ENCODE measurements around the gene MLLT6. TPM values are rescaled to one million over a fixed set of nuclear protein-coding genes. Genes with fewer than 3 reads are reported as not detected.

MLLT6 gene
- total and polyA plus RNA-seq, 2 of the 13 experiments (the other 11 are each of a cell fraction or from before 2014, with no cell fraction given) = 50.7 to 69.5 TPM

GRCh38 chr17:38674014-38674748 is 30.9 kb upstream of the MLLT6 start (continued):
- TF ChIP-seq MAFF (IDR thresholded peaks at IDR 0.05; ENCODE audit: low read depth, low read length) = no peak
- no peak; the same call in 1 of the 2 replicates for TF ChIP-seq MEIS1 (CRISPR knock-in tag; IDR thresholded peaks at IDR 0.05; ENCODE audit: borderline replicate concordance)
- TF ChIP-seq, protein P1, sequence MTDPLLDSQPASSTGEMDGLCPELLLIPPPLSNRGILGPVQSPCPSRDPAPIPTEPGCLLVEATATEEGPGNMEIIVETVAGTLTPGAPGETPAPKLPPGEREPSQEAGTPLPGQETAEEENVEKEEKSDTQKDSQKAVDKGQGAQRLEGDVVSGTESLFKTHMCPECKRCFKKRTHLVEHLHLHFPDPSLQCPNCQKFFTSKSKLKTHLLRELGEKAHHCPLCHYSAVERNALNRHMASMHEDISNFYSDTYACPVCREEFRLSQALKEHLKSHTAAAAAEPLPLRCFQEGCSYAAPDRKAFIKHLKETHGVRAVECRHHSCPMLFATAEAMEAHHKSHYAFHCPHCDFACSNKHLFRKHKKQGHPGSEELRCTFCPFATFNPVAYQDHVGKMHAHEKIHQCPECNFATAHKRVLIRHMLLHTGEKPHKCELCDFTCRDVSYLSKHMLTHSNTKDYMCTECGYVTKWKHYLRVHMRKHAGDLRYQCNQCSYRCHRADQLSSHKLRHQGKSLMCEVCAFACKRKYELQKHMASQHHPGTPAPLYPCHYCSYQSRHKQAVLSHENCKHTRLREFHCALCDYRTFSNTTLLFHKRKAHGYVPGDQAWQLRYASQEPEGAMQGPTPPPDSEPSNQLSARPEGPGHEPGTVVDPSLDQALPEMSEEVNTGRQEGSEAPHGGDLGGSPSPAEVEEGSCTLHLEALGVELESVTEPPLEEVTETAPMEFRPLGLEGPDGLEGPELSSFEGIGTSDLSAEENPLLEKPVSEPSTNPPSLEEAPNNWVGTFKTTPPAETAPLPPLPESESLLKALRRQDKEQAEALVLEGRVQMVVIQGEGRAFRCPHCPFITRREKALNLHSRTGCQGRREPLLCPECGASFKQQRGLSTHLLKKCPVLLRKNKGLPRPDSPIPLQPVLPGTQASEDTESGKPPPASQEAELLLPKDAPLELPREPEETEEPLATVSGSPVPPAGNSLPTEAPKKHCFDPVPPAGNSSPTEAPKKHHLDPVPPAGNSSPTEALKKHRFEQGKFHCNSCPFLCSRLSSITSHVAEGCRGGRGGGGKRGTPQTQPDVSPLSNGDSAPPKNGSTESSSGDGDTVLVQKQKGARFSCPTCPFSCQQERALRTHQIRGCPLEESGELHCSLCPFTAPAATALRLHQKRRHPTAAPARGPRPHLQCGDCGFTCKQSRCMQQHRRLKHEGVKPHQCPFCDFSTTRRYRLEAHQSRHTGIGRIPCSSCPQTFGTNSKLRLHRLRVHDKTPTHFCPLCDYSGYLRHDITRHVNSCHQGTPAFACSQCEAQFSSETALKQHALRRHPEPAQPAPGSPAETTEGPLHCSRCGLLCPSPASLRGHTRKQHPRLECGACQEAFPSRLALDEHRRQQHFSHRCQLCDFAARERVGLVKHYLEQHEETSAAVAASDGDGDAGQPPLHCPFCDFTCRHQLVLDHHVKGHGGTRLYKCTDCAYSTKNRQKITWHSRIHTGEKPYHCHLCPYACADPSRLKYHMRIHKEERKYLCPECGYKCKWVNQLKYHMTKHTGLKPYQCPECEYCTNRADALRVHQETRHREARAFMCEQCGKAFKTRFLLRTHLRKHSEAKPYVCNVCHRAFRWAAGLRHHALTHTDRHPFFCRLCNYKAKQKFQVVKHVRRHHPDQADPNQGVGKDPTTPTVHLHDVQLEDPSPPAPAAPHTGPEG (CRISPR knock-in tag; IDR thresholded peaks at IDR 0.05) = peak; percentile 46; the same call in 1 of the 2 replicates
- TF ChIP-seq, protein P2, sequence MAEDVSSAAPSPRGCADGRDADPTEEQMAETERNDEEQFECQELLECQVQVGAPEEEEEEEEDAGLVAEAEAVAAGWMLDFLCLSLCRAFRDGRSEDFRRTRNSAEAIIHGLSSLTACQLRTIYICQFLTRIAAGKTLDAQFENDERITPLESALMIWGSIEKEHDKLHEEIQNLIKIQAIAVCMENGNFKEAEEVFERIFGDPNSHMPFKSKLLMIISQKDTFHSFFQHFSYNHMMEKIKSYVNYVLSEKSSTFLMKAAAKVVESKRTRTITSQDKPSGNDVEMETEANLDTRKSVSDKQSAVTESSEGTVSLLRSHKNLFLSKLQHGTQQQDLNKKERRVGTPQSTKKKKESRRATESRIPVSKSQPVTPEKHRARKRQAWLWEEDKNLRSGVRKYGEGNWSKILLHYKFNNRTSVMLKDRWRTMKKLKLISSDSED (CRISPR knock-in tag; IDR thresholded peaks at IDR 0.05) = no peak; the same call in 1 of the 2 replicates
- TF ChIP-seq MXD1 (CRISPR knock-in tag; IDR thresholded peaks at IDR 0.05) = no peak; the same call in 1 of the 2 replicates
- peak; percentile 56; the same call in 1 of the 2 replicates for TF ChIP-seq ZFAT (CRISPR knock-in tag; conservative IDR thresholded peaks at IDR 0.05)
- TF ChIP-seq TAF15 (IDR thresholded peaks at IDR 0.05; ENCODE audit: low read depth, low read length, poor library complexity, severe bottlenecking) = no peak
- TF ChIP-seq, protein P3, sequence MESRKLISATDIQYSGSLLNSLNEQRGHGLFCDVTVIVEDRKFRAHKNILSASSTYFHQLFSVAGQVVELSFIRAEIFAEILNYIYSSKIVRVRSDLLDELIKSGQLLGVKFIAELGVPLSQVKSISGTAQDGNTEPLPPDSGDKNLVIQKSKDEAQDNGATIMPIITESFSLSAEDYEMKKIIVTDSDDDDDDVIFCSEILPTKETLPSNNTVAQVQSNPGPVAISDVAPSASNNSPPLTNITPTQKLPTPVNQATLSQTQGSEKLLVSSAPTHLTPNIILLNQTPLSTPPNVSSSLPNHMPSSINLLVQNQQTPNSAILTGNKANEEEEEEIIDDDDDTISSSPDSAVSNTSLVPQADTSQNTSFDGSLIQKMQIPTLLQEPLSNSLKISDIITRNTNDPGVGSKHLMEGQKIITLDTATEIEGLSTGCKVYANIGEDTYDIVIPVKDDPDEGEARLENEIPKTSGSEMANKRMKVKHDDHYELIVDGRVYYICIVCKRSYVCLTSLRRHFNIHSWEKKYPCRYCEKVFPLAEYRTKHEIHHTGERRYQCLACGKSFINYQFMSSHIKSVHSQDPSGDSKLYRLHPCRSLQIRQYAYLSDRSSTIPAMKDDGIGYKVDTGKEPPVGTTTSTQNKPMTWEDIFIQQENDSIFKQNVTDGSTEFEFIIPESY (CRISPR knock-in tag; IDR thresholded peaks at IDR 0.05) = no peak
- TF ChIP-seq, protein P4, sequence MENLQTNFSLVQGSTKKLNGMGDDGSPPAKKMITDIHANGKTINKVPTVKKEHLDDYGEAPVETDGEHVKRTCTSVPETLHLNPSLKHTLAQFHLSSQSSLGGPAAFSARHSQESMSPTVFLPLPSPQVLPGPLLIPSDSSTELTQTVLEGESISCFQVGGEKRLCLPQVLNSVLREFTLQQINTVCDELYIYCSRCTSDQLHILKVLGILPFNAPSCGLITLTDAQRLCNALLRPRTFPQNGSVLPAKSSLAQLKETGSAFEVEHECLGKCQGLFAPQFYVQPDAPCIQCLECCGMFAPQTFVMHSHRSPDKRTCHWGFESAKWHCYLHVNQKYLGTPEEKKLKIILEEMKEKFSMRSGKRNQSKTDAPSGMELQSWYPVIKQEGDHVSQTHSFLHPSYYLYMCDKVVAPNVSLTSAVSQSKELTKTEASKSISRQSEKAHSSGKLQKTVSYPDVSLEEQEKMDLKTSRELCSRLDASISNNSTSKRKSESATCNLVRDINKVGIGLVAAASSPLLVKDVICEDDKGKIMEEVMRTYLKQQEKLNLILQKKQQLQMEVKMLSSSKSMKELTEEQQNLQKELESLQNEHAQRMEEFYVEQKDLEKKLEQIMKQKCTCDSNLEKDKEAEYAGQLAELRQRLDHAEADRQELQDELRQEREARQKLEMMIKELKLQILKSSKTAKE (CRISPR knock-in tag; IDR thresholded peaks at IDR 0.05; ENCODE audit: borderline replicate concordance) = no peak; the same call in 1 of the 2 replicates
- no peak for TF ChIP-seq ZNF720 (CRISPR knock-in tag; IDR thresholded peaks at IDR 0.05)
- TF ChIP-seq ELF4 (CRISPR knock-in tag; IDR thresholded peaks at IDR 0.05; ENCODE audit: borderline replicate concordance) = no peak
- peak; percentile 84 for TF ChIP-seq HNRNPL (IDR thresholded peaks at IDR 0.05; ENCODE audit: low read depth, low read length)
- peak; percentile 77; the same call in 1 of the 2 replicates for TF ChIP-seq ZBTB7A (CRISPR knock-in tag; IDR thresholded peaks at IDR 0.05)
- no peak for TF ChIP-seq NBN (conservative IDR thresholded peaks at IDR 0.05)
- peak; percentile 1 for TF ChIP-seq YY1 (IDR thresholded peaks at IDR 0.05; ENCODE audit: insufficient read depth, insufficient replicate concordance, low read depth, low read length)
- peak; percentile 52; the same call in 1 of the 2 replicates for TF ChIP-seq SRY (CRISPR knock-in tag; IDR thresholded peaks at IDR 0.05)
- TF ChIP-seq ZSCAN25 (CRISPR knock-in tag; IDR thresholded peaks at IDR 0.05) = no peak

Measured in HepG2 (cell line).